IPS DF 6.9 (cell line): Measurements from ENCODE around the gene MOV10L1.

Experiments
- DNase-seq: peaks from one replicate; pipeline ENCODE4 v3.0.0-alpha.2; 2013; ENCODE audit warnings: low read depth, low spot score
- H3K27ac ChIP-seq: one replicate; pipeline ENCODE4 v1.5.1; 2013; ENCODE audit warnings: low read length, control low read depth
- H3K27me3 ChIP-seq: 2 replicates; pipeline ENCODE4 v1.6.1; 2013; ENCODE audit warnings: mild to moderate bottlenecking, low read length; ENCODE audit not compliant: control insufficient read depth, insufficient read depth
- H3K36me3 ChIP-seq: 2 replicates; pipeline ENCODE4 v1.6.1; 2013; ENCODE audit warnings: low read length; ENCODE audit not compliant: control insufficient read depth, insufficient read depth
- H3K4me1 ChIP-seq: 2 replicates; pipeline ENCODE4 v1.6.1; 2013; ENCODE audit warnings: low read length; ENCODE audit not compliant: control insufficient read depth, insufficient read depth
- H3K4me3 ChIP-seq: 2 replicates; pipeline ENCODE4 v1.5.1; 2013; ENCODE audit warnings: mild to moderate bottlenecking, low read length
- H3K9me3 ChIP-seq: 2 replicates; pipeline ENCODE4 v1.6.1; 2013; ENCODE audit warnings: low read length, inconsistent platforms; ENCODE audit not compliant: control insufficient read depth, insufficient read depth
- WGBS: extraction: QIAGEN DNeasy Blood & Tissue Kit; methylation state at CpG from one replicate; pipeline ENCODE4 v1.1.7; 2013; ENCODE audit warnings: mixed read lengths, missing lambda C conversion rate; ENCODE audit not compliant: insufficient read length, insufficient coverage; 5-methylcytosine and 5-hydroxymethylcytosine counted together

The MOV10L1 gene

DNA sequence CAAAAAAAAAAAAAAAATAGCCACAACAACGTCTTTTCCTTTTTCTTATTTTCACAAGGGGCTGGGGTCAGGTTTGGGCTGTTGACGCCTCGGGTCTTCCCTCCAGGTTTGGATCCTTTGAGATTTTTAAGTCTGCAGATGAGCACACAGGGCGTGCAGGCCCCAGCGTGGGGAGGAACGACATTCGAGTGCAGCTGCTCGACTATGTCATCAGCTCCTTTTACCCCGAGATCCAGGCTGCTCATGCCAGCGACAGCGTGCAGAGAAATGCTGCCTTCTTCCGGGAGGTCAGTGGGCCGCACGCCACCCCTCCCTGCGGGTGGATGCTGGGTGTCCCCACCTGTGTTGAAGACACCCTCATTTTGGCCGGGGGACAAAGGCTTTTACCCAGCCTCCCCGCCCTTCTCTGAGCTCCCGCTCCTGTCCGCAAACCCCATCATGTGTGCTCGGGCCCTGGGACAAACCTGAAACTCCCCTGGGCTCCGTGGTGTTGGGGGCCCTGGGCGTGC, 118.7 kb downstream of the MOV10L1 start:
- Histone ChIP-seq H3K4me1 (no peaks in the 10 kb centered on the region; the same call in 1 of the 2 replicates), H3K27me3 (no peaks in the 10 kb centered on the region), H3K4me3 (no peak overlapping the region), H3K36me3 (peaks cover 17% of the 10 kb centered on the region), H3K27ac (no peak overlapping the region), H3K9me3 (no peaks in the 10 kb centered on the region)
- no peak for DNase-seq
- WGBS = no CpG with 5 or more reads among the region's 22 CpGs

DNA sequence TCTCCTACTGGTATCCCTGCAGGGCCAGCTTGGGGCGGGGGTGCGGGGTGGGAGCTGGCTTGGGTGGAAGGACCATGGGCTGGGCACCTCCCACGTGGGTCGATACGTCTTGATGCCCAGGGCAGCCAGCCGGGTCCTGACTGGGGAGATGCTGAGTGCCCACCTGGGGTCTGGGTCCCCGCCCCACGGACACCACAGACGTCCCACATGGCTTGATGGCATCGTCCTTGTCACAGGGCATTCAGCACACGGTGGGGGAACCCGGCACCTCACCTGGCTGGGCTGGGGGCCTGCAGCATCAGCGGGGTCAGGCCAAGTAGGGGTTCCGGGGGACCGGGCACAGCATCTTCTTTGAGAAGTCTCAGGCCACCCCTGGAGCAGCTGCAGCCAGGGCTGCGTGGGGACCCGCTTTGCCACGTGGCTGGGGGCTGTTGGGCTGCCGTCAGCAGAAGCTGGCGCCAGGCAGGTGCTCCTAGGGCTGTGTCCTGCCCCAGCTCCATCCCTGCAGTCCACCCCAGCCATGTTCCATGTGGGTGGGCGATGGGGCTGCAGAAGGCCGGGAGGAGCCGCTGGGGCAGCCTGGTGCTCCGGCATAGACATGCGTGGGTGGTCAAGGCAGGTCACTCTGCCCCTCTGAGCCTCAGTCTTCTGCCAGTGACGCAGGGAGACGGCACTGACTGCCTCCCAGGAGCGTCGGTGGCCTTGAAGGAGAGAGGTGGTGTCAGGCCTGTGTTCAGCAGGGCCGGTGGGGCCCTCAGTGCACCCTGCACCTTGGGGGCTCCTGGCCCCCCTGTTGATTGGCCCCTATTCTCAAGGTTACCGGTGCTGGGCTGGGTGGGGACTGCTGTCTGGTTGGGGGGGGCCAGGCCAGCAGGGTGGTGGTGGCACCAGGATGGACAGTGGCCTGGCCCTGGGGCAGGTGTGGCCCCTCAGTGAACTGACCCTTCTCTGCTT, 119.4 kb downstream of the MOV10L1 start:
- no peaks in the 10 kb centered on the region; the same call in 1 of the 2 replicates for H3K4me1 ChIP-seq
- no peak overlapping the region for H3K4me3 ChIP-seq
- no peak for DNase-seq
- peaks cover 17% of the 10 kb centered on the region for H3K36me3 ChIP-seq
- H3K27ac ChIP-seq = no peak overlapping the region
- H3K27me3 ChIP-seq = no peaks in the 10 kb centered on the region
- WGBS = no CpG with 5 or more reads among the region's 31 CpGs
- no peaks in the 10 kb centered on the region for H3K9me3 ChIP-seq

DNA sequence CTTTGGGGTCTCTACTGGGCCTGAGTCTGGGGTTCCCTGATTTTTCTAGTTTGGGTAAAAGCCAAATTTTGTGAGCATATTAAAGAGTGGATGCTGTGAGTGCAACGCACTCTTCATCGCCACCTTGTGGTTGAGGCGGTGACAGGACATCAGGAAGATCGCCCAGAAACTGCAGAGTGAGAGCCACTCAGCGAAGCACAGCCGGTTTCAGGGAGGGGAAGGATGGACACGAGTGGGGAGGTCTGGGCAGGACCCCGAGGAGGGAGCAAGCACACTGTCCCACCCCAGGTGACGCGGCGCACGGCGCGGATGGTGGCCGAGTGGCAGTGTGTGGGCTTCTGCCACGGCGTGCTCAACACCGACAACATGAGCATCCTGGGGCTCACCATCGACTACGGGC, 120.1 kb downstream of the MOV10L1 start:
- no peaks in the 10 kb centered on the region for H3K27me3 ChIP-seq
- WGBS = no CpG with 5 or more reads among the region's 20 CpGs
- no peaks in the 10 kb centered on the region for H3K9me3 ChIP-seq
- H3K36me3 ChIP-seq = peaks cover 17% of the 10 kb centered on the region
- no peak for DNase-seq
- H3K27ac ChIP-seq = no peak overlapping the region
- H3K4me1 ChIP-seq = no peaks in the 10 kb centered on the region; the same call in 1 of the 2 replicates
- no peak overlapping the region for H3K4me3 ChIP-seq

DNA sequence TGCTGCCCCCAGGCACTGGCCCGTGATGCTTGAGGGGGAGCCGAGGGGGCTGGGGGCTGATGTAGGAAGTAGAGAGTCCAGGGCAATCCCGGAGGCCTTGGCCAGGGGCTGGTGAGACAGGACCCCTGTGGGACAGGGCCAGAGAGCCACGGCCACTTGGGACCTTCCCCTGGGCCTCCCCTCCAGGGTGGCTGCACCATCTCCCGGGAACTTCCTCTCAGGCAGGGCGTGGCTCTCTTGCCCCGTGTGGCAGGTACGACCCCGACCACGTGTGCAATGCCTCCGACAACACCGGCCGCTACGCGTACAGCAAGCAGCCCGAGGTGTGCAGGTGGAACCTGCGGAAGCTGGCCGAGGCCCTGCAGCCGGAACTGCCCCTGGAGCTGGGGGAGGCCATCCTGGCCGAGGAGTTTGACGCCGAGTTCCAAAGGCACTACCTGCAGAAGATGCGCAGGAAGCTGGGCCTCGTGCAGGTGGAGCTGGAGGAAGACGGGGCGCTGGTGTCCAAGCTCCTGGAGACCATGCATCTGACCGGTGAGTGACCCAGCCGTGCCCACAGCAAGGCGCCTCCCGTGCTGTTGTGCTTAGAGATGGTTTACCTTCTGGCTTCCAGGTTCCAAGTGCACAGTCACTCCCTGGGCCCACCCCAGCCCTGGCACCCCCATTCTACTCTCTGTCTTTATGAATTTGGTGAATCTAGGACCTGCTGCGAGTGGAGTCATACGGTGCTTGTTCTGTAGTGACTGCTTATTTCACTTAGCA, 120.8 kb downstream of the MOV10L1 start:
- H3K27me3 ChIP-seq = no peaks in the 10 kb centered on the region
- H3K9me3 ChIP-seq = no peaks in the 10 kb centered on the region
- H3K4me3 ChIP-seq = no peak overlapping the region
- H3K36me3 ChIP-seq = peaks cover 17% of the 10 kb centered on the region
- H3K27ac ChIP-seq = no peak overlapping the region
- no peak for DNase-seq
- no peaks in the 10 kb centered on the region; the same call in 1 of the 2 replicates for H3K4me1 ChIP-seq
- WGBS = no CpG with 5 or more reads among the region's 32 CpGs

DNA sequence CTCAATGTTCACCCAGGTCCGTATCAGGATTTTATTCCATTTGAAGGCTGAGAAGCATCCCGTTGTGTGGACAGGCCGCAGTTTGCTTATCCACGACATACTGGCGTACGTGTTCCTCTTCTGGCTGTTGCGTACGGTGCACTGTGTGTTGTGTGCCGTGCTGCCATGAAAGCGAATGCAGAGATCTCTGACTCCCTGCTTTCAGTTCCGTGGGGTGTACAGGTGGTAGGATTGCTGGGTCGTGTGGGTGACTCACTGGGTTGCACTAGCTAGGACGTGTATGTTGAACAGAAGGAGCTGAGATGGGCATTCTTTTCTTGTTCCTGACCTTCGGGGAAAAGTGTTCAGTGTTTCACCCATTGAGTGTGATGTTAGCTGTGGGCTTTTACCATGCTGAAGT, 121.3 kb downstream of the MOV10L1 start:
- no CpG with 5 or more reads among the region's 14 CpGs for WGBS
- no peak for DNase-seq
- H3K27me3 ChIP-seq = no peaks in the 10 kb centered on the region
- H3K9me3 ChIP-seq = no peaks in the 10 kb centered on the region
- H3K27ac ChIP-seq = no peak overlapping the region
- H3K4me3 ChIP-seq = no peak overlapping the region
- peaks cover 17% of the 10 kb centered on the region for H3K36me3 ChIP-seq
- H3K4me1 ChIP-seq = no peaks in the 10 kb centered on the region
